Measurements from ENCODE around the gene REXO2.

The REXO2 gene
- total RNA-seq: 22.5 to 33.7 (median 26.5) reads per million in 4 experiments

GRCh38 chr11:114439229-114440120 is at the start of gene REXO2:
Gene REXO2, plus strand, starts transcription at chr11:114439467. Its CDS starts 62 bp downstream, at chr11:114439529.
- DNase-seq: peak; percentile 88

DNA sequence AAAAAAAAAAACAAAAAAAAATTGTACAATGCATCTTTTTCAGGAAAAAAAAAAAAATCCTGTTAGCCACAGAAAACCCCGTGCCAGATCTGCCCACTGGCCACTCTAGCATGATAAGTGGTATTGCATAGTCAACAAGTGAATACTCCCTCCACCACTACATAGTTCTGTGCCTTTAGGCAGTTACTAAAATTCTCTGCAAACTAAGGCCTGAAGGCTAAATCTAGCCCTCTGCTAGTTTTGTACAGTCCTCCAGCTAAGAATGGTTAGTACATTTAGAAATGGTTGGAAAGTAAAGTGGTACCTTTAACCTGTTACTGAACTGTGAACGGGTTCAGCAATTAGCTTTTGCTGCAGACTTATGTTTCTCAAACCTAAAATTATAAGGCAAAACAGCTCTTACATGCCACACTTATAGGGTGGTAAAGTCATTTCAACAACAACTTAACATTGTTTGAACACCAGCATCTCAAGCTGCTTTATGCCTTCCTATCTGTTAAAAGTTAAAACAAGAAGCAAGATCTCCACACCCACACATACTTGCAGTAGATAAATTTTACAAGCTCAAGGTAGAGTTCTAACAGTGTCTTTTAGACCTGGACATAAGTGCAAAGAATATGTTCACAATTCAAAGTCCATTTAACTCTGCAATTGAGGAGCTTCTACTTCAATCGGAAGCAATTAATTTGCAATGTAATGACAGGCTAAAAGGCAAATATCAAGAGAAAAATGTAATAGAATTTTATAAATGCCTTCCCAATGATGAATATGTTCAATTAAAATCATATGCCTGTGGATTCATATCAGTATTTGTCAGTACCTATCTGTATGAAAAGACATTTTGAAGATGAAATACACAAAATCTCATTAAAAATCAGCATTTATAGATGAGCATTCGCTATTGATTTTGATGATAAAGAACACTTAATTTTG is 46.3 kb upstream of the REXO2 start:
- DNase-seq: no peak

GRCh38 chr11:114395736-114396135 is 43.5 kb upstream of the REXO2 start:
- no peak for DNase-seq

GRCh38 chr11:114396916-114397315 is 42.4 kb upstream of the REXO2 start:
- no peak for DNase-seq

DNA sequence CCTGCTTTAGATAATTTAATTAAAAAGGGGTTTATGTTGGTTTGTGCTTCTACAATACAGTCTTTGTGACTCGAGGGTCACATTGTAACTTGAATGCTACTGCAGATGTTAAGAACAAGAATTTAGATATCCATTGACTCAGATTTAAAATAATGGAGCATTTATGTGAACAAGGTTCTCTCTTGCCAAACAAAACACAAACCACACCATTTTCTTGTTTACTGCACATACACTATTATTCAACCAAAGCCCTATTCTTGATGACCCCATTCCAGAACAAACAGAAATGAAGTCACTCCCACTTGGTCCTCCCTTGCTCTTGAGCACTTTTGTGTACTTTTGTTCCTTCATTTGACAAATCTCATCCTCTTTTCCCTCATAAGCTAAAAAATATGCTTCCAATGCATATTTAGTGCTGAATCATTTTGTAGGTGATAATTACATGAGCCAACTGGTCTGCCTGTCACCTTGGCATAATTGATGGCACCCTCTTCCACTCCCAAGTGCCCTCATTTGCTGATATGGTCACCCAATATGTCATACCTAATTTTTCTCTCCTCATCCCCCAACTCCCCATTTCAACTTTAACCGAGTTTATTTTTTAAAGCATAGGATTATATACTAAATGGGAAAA is 41.8 kb upstream of the REXO2 start:
- DNase-seq: no peak

- DNase-seq: no peak
Measured at GRCh38 chr11:114398303-114398920, 40.9 kb upstream of the REXO2 start.

- no peak for DNase-seq
Measured at GRCh38 chr11:114399490-114400215, 39.6 kb upstream of the REXO2 start.

DNA sequence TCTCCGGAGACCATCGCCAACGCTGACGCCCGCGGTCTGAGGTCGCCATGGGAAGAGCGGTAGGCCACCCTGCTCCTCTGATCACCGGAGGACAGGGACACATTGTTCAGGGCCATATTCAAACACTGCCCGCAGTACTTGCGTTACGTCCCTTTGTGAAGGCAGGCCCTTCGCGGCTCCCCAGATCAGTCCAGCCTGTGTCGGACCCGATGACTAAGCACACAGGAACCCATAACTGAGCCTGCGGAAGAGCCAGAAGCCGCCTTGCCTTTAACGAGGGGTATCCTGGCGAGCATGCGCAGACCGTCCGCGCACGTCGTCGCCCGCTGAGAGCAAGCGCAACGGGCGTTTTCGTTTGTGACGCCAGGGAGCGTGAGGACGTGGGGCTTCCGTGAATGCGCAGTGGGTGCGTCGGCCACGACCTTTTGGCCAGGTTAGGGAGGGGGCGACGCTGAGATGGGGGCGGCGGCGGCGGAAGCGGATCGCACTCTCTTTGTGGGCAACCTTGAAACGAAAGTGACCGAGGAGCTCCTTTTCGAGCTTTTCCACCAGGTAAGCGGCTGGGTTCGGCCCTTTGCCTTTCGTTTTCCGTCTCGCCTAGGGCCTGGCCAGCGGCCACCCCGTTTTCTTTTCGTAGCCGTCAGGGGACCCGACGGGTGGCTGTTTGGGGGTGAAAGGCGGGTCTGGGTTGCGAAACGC is 38.9 kb upstream of the REXO2 start, which contains the start of the genes C11orf71 and RBM7:
TSS of gene C11orf71 (minus strand) at position 296 of the 699 bp plus-strand sequence. CDS start at position 116, 180 bp downstream.
TSS of gene RBM7 (plus strand) at position 451 of the 699 bp plus-strand sequence. CDS start at position 457, 6 bp downstream.
- DNase-seq: peak; percentile 97

- no peak for DNase-seq
Measured at GRCh38 chr11:114400915-114401223, 38.4 kb upstream of the REXO2 start.

- no peak for DNase-seq
Measured at GRCh38 chr11:114401311-114401710, 38.0 kb upstream of the REXO2 start.

- DNase-seq: no peak
Measured at GRCh38 chr11:114412946-114413345, 26.3 kb upstream of the REXO2 start.

DNA sequence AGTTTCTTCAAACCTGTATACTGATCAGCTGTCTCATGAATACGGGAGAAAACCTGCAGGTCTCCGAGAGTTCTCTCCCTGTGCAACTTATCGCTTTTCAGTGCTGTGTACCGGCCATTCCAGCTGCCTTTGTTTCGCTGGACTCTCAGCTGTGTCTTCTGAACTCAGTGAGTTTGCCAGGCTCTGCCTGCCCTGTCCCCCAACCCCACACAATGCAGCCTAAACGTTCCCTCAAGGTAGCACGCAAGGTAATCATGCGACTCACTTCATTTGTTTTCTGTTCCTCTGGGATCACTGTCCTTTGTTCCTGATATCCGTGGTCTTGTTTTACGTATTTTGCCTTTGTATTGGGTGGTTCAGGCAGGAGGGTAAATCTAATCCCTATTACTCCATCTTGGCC is 25.3 kb upstream of the REXO2 start:
- DNase-seq: no peak

- DNase-seq: no peak
Measured at GRCh38 chr11:114416441-114416961, 22.8 kb upstream of the REXO2 start.

DNA sequence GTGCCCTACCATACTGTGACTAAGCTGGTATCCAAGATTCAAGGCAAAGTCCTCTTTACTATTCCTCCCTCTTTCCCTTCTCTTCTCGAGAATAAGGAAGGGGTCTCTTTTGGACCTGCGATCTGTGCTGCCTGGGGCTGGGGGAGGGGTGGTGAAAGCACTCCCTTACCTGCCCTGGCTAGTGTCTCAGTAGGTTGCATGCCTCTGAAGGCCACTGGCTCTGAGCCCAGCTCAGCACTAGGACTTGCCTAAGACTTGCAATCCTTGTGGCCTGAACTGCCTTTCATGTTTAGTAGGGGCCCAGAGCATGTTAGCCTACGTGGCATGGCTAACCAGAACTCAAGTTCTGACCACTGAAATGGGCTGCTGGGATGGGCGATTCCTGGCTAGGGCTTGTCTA is 13.0 kb upstream of the REXO2 start:
- no peak for DNase-seq

DNA sequence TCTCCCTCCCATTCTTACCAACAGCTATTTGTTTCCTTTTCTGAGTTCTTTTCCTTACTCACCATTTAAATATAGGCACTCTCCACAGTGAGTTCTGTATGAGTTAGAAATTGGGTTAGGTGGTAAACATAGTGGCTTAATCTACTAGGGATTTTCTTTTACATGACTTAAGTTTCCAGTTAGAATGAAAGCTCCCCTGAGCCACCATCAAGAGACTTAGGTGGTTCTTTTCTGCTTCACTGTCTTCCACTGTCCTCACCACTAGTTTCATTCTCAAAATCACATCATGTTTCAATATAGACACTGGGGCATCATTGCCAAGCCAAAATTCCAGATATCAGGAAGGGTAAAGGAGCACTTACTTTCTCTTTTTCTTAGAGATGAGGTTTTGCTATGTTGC is 9.0 kb upstream of the REXO2 start:
- DNase-seq: no peak

DNA sequence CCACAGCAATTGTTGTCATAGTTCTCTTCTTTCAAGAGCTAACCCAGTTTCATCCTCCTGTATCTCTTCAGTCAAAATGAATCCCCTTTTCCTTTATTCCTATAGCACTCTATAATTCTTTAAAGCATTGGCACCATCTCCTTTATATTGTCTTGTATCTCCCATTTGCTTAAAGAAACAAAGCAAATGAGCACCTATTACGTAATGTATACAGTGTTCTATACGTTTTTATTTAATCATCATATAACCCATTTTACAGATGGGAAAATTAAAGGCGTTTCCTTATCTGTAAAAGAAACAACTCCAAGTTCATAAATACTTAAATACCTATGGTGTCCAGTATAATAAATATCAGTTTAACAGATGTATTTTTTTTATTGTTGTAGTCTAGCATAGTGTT is 6.4 kb upstream of the REXO2 start:
- DNase-seq: no peak

- DNase-seq: no peak
Measured at GRCh38 chr11:114433376-114433775, 5.9 kb upstream of the REXO2 start.

DNA sequence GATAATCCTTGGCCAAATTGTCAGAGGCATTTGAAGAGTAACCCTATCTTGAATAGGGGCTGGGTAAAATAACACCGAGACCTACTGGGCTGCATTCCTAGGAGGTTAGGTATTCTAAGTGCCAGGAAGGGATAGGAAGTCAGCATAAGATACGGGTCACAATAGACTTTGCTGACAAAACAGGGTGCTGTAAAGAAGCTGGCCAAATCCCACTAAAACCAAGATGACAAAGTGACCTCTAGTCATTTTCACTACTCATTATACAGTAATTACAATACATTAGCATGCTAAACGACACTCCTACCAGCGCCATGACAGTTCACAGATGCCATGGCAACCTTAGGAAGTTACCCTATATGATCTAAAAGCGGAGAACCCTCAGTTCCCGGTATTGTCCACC is 964 bp upstream of the REXO2 start:
- no peak for DNase-seq

DNA sequence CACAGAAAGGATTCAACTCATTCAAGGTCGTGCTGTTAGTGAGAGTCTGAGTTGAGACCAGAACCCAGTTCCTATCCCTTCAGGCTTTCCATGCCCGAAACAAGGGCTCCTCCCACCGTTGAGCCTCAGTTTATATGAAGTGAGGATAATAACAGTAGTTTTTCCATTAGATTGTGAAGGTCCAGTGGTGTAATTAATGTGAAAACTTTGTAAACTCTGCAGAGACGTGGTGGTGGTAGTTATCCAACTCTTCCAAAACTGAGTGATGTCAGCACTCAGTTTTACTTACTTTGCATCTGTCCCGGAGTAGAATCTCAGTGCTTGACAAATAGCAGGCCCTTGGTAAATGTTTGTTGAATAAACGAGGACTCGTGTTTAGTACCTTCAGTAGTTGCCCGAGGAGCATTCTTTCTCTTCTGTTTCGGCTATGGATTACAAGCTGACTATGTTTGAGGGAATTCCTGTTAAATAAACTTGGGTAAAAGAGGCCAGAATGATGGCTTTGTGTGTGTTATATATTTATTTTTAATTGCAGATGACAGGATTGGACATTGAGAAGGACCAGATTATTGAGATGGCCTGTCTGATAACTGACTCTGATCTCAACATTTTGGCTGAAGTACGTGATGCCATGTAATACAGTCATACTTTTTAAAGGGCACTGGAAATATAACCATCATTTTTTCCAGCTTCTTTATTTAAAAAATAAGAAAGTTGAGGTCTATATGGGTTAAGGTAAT is 1.0 kb downstream of the REXO2 start:
- DNase-seq: no peak

Data from effector CD8-positive, alpha-beta T cell (primary cell).